Measurements from ENCODE around the gene AKIP1.
"Not testable (repeated sequence)": the region's sequence is repeated elsewhere in the genome, so short reads cannot be mapped to it uniquely, and the experiment has no call there.

The AKIP1 gene

GRCh38 chr11:8911029-8911823 is at the start of gene AKIP1:
TSS of gene AKIP1 (plus strand) at chr11:8911189. CDS start at chr11:8911450, 261 bp downstream.
- DNase-seq (ENCODE audit: low read depth in 2 of 2) = peak; percentile 73 to 89

GRCh38 chr11:8863838-8864237 is 47.2 kb upstream of the AKIP1 start:
- no peak for DNase-seq (ENCODE audit: low read depth in 2 of 2)

GRCh38 chr11:8865304-8865703 is 45.7 kb upstream of the AKIP1 start:
- DNase-seq (ENCODE audit: low read depth in 2 of 2) = no peak

GRCh38 chr11:8867035-8867434 is 44.0 kb upstream of the AKIP1 start:
- DNase-seq (ENCODE audit: low read depth in 2 of 2) = no peak

- DNase-seq (ENCODE audit: low read depth in 2 of 2) = no peak
Measured at GRCh38 chr11:8867931-8868631, 42.9 kb upstream of the AKIP1 start.

GRCh38 chr11:8870411-8871170 is 40.4 kb upstream of the AKIP1 start:
- DNase-seq (ENCODE audit: low read depth in 2 of 2) = no peak

GRCh38 chr11:8871171-8871775 is 39.7 kb upstream of the AKIP1 start:
- DNase-seq (ENCODE audit: low read depth in 2 of 2) = no peak

GRCh38 chr11:8871962-8872361 is 39.0 kb upstream of the AKIP1 start:
- no peak for DNase-seq (ENCODE audit: low read depth in 2 of 2)

GRCh38 chr11:8873741-8874405 is 37.1 kb upstream of the AKIP1 start:
- DNase-seq (ENCODE audit: low read depth in 2 of 2) = no peak

- DNase-seq (ENCODE audit: low read depth in 2 of 2) = no peak
Measured at GRCh38 chr11:8878771-8879170, 32.2 kb upstream of the AKIP1 start.

- DNase-seq (ENCODE audit: low read depth in 2 of 2) = not testable (repeated sequence)
Measured at GRCh38 chr11:8881585-8881984, 29.4 kb upstream of the AKIP1 start.

GRCh38 chr11:8886322-8886721 is 24.7 kb upstream of the AKIP1 start:
- no peak for DNase-seq (ENCODE audit: low read depth in 2 of 2)

- not testable (repeated sequence) for DNase-seq (ENCODE audit: low read depth in 2 of 2)
Measured at GRCh38 chr11:8891185-8891584, 19.8 kb upstream of the AKIP1 start.

- DNase-seq (ENCODE audit: low read depth in 2 of 2) = no peak
Measured at GRCh38 chr11:8899119-8899753, 11.8 kb upstream of the AKIP1 start.

GRCh38 chr11:8905528-8906165 is 5.3 kb upstream of the AKIP1 start:
- DNase-seq (ENCODE audit: low read depth in 2 of 2) = no peak

- no peak for DNase-seq (ENCODE audit: low read depth in 2 of 2)
Measured at GRCh38 chr11:8907116-8907515, 3.9 kb upstream of the AKIP1 start.

- no peak for DNase-seq (ENCODE audit: low read depth in 2 of 2)
Measured at GRCh38 chr11:8908099-8908498, 2.9 kb upstream of the AKIP1 start.

GRCh38 chr11:8910649-8911026 is 351 bp upstream of the AKIP1 start:
- DNase-seq (ENCODE audit: low read depth in 2 of 2) = no peak

GRCh38 chr11:8913961-8914660 is 3.1 kb downstream of the AKIP1 start:
- DNase-seq (ENCODE audit: low read depth in 2 of 2) = peak in 1 of 2 donors; percentile 4

GRCh38 chr11:8914661-8915018 is 3.7 kb downstream of the AKIP1 start:
- no peak for DNase-seq (ENCODE audit: low read depth in 2 of 2)

Measured in stimulated activated CD4-positive, alpha-beta T cell treated with anti-CD3 and anti-CD28 coated beads, Interleukin-4, amount 100 ng/mL, for 48 hours (primary cell).